ENCODE data around the gene TFDP2. TPM values are rescaled to one million over a fixed set of nuclear protein-coding genes. Genes with fewer than 3 reads are reported as not detected.

The TFDP2 gene
- total and polyA plus RNA-seq, 9 of the 15 experiments (the other 6 are each of a cell fraction or from before 2014, with no cell fraction given) = 95.6 to 179 (median 126) TPM

- peak overlapping the region; percentile 86 for H3K4me2 ChIP-seq (ENCODE audit: insufficient read depth, low read length)
- no TSS peak for BruUV-seq (replicated peaks)
- H3K9me1 ChIP-seq (ENCODE audit: control insufficient read depth, insufficient read depth, low read length) = no peaks in the 10 kb centered on the region
- H3K4me1 ChIP-seq (replicated peaks in 1 of 2; ENCODE audit: control insufficient read depth in 2 of 2, insufficient read depth in 2 of 2, low read length in 2 of 2) = peaks cover 5 to 6% of the 10 kb centered on the region in 2 experiments; a peak in 3 of 5 replicates
- H3K79me2 ChIP-seq (ENCODE audit: control insufficient read depth, insufficient read depth, low read length) = peaks cover 49% of the 10 kb centered on the region
- H4K20me1 ChIP-seq (replicated peaks; ENCODE audit: control insufficient read depth, insufficient read depth, low read length) = no peaks in the 10 kb centered on the region
- peak overlapping the region; percentile 82 for H3K27ac ChIP-seq (ENCODE audit: extremely low read depth, low read depth, low read length)
- ChIA-PET POLR2A (interaction anchor here (1.1 to 2.2 kb wide), 5 partner anchors 11 to 29 kb away, joined by 3 to 13 read pairs (median 5); no protein-coding TSS in a partner anchor), CTCF (ENCODE audit: low intra/inter-chr PET ratio) (no interaction called here)
- no peaks in the 10 kb centered on the region for H3K27me3 ChIP-seq (ENCODE audit: control insufficient read depth in 2 of 2, insufficient read depth in 2 of 2, low read length in 2 of 2)
- DNase-seq (ENCODE audit: extremely low read depth in 1 of 4, low spot score in 3 of 4) = peak; percentile 51 to 90 (median 62)
- intact Hi-C loops (cut with micrococcal nuclease) = loop anchor here (1.0 to 5.0 kb wide), 2 partner anchors 18 to 974 kb away; partner anchors contain the start of gene U2SURP
- H3K9ac ChIP-seq (ENCODE audit: insufficient read depth in 1 of 2, low read depth in 2 of 2, low read length in 2 of 2) = peak overlapping the region in 1 of 2 experiments; percentile 84; a peak in 3 of 4 replicates
- peaks cover 12% of the 10 kb centered on the region for H3K36me3 ChIP-seq (ENCODE audit: control insufficient read depth, insufficient read depth, low read length)
- peak overlapping the region; percentile 61 for H3K4me3 ChIP-seq
- 3% methylated on average over 4 of the region's 4 CpGs for WGBS (ENCODE audit: insufficient coverage, low coverage, missing lambda C conversion rate)
- no peaks in the 10 kb centered on the region for H3K9me3 ChIP-seq (replicated peaks; ENCODE audit: control insufficient read depth, insufficient read depth, low read depth, low read length)
- in situ Hi-C loops (cut with MboI) = no loop called here
- peak; percentile 86 for FAIRE-seq
- peak; percentile 81 for ATAC-seq
- peak overlapping the region; percentile 88 for H2AFZ ChIP-seq (ENCODE audit: low read depth, low read length)
- TF ChIP-seq E2F3 (CRISPR knock-in tag; IDR thresholded peaks at IDR 0.05) = no peak
- TF ChIP-seq PKNOX1 (IDR thresholded peaks at IDR 0.05) = no peak
- no peak for TF ChIP-seq ZNF79 (CRISPR knock-in tag; IDR thresholded peaks at IDR 0.05; ENCODE audit: low read depth)
- TF ChIP-seq NR2C2 (CRISPR knock-in tag; IDR thresholded peaks at IDR 0.05) = no peak
- TF ChIP-seq NR2C2 (tag; IDR thresholded peaks at IDR 0.05) = 0 out of 2 replicates have a peak, but pooled peaks have one; percentile 4
- peak; percentile 55 for TF ChIP-seq POLR2B (IDR thresholded peaks at IDR 0.05; ENCODE audit: low read depth, partially characterized antibody)
- TF ChIP-seq USF2 (CRISPR knock-in tag; IDR thresholded peaks at IDR 0.05) = no peak
- no peak for TF ChIP-seq ZNF398 (CRISPR knock-in tag; IDR thresholded peaks at IDR 0.05)
- no peak for TF ChIP-seq ZFP36 (IDR thresholded peaks at IDR 0.05; ENCODE audit: low read depth, low read length, partially characterized antibody)
- TF ChIP-seq RBM39 (optimal IDR thresholded peaks at IDR 0.05; ENCODE audit: low read depth, low read length) = no peak
- TF ChIP-seq ZNF766 (CRISPR knock-in tag; conservative IDR thresholded peaks at IDR 0.05) = no peak
- no peak for TF ChIP-seq SMAD4 (CRISPR knock-in tag; conservative IDR thresholded peaks at IDR 0.05)
- TF ChIP-seq KDM2B (CRISPR knock-in tag; IDR thresholded peaks at IDR 0.05) = no peak
- no peak for TF ChIP-seq GMEB1 (CRISPR knock-in tag; IDR thresholded peaks at IDR 0.05)
- no peak for TF ChIP-seq ZNF239 (CRISPR knock-in tag; IDR thresholded peaks at IDR 0.05)
- no peak for TF ChIP-seq ZKSCAN3 (CRISPR knock-in tag; IDR thresholded peaks at IDR 0.05)
- no peak for TF ChIP-seq ZNF384 (IDR thresholded peaks at IDR 0.05; ENCODE audit: low read depth, low read length)
- no peak for TF ChIP-seq NBN (IDR thresholded peaks at IDR 0.05; ENCODE audit: low read depth)
- no peak for TF ChIP-seq ZNF431 (CRISPR knock-in tag; IDR thresholded peaks at IDR 0.05)
Observed at GRCh38 chr3:142028243-142028777, 121.0 kb downstream of the TFDP2 start.

Data from K562 (cell line).